ENCODE results near the gene VDR. TPM values are rescaled to one million over a fixed set of nuclear protein-coding genes. Genes with fewer than 3 reads are reported as not detected.

Gene VDR
- total RNA-seq, 2 donors from 2014 or later: 1.3 to 3.1 TPM

DNA sequence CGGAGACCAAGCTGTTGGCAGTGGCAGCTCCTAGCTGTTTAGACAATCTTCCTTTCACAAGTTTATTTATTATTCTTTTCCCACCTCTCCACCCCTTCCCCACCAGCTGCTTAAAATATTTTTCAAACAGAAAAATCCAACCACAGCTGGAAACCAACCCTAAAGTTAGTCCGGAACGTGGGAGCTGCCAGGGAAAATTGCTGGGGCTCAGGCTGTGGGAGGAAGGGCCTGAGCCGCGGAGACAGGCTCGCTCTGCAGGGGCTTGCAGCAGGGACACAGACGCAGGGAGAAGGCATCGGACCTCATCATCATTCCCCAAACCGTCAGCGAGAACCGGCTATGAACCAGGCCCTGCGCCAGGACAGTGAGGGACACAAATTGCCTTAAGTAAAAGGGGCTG is 42.5 kb upstream of the VDR start:
- no peaks in the 10 kb centered on the region for H3K36me3 ChIP-seq (replicated peaks in 1 of 2; ENCODE audit: insufficient read depth in 1 of 2, low read depth in 2 of 2)
- 82 to 87% methylated on average over 10 to 12 of the region's 12 CpGs for WGBS, 2 donors
- TF ChIP-seq POLR2A (IDR thresholded peaks at IDR 0.05): no peak
- TF ChIP-seq, protein P1, sequence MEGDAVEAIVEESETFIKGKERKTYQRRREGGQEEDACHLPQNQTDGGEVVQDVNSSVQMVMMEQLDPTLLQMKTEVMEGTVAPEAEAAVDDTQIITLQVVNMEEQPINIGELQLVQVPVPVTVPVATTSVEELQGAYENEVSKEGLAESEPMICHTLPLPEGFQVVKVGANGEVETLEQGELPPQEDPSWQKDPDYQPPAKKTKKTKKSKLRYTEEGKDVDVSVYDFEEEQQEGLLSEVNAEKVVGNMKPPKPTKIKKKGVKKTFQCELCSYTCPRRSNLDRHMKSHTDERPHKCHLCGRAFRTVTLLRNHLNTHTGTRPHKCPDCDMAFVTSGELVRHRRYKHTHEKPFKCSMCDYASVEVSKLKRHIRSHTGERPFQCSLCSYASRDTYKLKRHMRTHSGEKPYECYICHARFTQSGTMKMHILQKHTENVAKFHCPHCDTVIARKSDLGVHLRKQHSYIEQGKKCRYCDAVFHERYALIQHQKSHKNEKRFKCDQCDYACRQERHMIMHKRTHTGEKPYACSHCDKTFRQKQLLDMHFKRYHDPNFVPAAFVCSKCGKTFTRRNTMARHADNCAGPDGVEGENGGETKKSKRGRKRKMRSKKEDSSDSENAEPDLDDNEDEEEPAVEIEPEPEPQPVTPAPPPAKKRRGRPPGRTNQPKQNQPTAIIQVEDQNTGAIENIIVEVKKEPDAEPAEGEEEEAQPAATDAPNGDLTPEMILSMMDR (IDR thresholded peaks at IDR 0.05): no peak
- H3K27ac ChIP-seq: no peak overlapping the region
- no peak overlapping the region for H3K4me3 ChIP-seq
- ATAC-seq: no peak
- H3K4me1 ChIP-seq: peaks cover 7% of the 10 kb centered on the region
- H3K27me3 ChIP-seq: no peaks in the 10 kb centered on the region
- intact Hi-C loops (cut with DNase I): no loop called here
- no peak for DNase-seq
- no peaks in the 10 kb centered on the region for H3K9me3 ChIP-seq

DNA sequence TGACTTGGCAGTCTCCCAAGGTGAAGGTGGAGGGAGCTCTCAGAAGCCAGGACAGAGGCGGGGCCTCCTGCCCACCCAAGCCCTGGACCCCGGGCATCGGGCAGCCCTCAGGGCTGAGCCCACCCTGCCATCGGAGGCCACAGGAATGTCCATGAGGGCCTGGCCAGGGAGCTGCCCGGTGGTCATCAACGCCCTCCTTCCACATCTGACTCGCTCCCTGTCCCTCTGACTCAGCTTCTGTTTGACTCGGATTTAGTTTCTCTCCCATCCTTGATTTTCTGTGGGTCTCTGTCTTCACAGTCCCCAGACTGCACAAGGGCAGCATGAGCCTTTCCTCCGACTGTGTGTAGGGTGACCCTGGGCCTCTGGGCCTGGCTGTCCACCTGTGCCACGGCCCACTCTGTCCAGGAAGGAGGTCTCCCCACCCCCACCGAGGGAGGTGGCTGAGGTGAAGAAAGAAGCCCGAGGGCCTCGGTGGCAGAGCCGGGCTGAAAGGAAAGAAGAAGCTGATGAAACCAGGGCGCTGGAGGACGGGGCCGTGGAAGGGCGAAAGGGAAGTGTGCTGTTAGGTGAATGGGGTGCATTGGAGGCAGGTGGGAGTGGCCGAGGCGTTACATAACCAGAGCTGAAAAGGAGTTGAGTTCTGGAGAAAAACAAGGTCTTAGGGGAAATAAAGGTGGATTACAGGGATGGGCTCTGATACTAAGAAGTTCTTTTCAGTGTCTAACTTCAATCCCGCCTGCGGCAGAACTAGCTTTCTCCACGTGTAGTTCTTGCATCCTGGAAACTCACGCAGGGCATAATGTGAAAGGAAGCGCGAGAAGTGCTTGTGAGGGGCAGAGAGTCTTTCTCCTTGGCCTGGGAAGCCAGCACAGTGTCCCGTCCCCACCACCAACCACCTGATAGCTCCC is 41.9 kb upstream of the VDR start:
- DNase-seq (no peak), ATAC-seq (no peak)
- H3K4me3 ChIP-seq: no peak overlapping the region
- H3K36me3 ChIP-seq (replicated peaks in 1 of 2; ENCODE audit: insufficient read depth in 1 of 2, low read depth in 2 of 2): no peaks in the 10 kb centered on the region
- no peaks in the 10 kb centered on the region for H3K27me3 ChIP-seq
- WGBS, 2 donors: 62 to 75% methylated on average over 24 to 27 of the region's 27 CpGs
- no peaks in the 10 kb centered on the region for H3K9me3 ChIP-seq
- intact Hi-C loops (cut with DNase I): no loop called here
- H3K4me1 ChIP-seq: peaks cover 13% of the 10 kb centered on the region
- TF ChIP-seq, protein P1 (IDR thresholded peaks at IDR 0.05): no peak
- TF ChIP-seq POLR2A (IDR thresholded peaks at IDR 0.05): no peak
- H3K27ac ChIP-seq: no peak overlapping the region

DNA sequence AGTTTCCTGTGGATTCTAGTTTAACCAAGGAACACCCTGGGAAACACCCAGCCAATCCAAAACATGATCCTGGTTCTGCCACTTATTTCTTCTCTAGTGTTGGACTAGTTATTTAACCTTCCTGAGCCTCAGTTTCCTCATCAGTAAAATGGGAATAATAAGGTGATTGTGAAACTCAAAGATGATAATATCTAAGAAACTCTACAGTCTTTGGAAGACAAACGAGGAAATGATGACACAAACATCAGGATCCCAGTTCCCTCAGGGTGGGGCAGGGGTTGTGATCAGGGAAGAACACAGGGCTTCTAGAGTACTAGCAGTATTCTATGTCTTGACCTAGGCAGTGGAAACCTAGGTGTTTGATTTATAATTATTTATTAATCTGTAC is 40.5 kb upstream of the VDR start:
- peaks cover 13% of the 10 kb centered on the region for H3K4me1 ChIP-seq
- H3K36me3 ChIP-seq (replicated peaks in 1 of 2; ENCODE audit: insufficient read depth in 1 of 2, low read depth in 2 of 2): no peaks in the 10 kb centered on the region
- no peak for ATAC-seq

DNA sequence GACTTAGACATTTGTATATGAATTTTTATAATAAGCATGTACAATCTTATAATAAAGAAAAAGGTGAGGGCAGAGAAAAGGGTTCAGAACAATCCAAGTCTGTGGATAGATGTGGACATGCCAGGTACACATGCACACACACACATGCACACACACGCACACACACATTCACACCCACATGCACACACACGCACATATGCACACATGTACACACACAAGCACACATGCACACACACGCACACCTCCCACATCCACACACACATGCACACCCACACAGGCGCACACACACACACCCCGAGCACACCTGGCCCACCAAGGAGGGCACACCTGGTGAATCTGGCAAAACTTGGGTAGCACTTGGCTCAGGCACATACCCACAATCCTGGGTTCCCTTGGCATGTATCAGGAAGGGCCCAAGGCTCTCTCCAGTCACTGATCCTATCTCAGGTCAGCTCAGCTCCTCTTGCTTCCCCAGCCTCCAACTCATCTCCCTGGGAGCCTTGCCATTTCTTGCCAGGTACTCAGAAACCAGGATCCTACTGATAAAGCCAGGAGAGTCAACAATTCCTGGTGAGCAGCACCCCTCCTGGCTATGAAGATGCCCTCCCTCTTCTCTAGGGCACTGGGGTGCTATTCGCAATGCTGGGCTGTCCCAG is 40.0 kb upstream of the VDR start:
- H3K36me3 ChIP-seq (replicated peaks in 1 of 2; ENCODE audit: insufficient read depth in 1 of 2, low read depth in 2 of 2): no peaks in the 10 kb centered on the region
- ATAC-seq (no peak), DNase-seq (no peak)
- no peaks in the 10 kb centered on the region for H3K27me3 ChIP-seq
- intact Hi-C loops (cut with DNase I): no loop called here
- TF ChIP-seq, protein P1 (IDR thresholded peaks at IDR 0.05): no peak
- TF ChIP-seq POLR2A (IDR thresholded peaks at IDR 0.05): no peak
- 79 to 93% methylated on average over 6 of the region's 6 CpGs for WGBS, 2 donors
- H3K9me3 ChIP-seq: no peaks in the 10 kb centered on the region
- H3K4me1 ChIP-seq: peaks cover 13% of the 10 kb centered on the region
- no peak overlapping the region for H3K4me3 ChIP-seq
- no peak overlapping the region for H3K27ac ChIP-seq

More for the DNA sequence above, 40.5 kb upstream of the VDR start:
- Histone ChIP-seq H3K9me3 (no peaks in the 10 kb centered on the region), H3K27ac (no peak overlapping the region), H3K27me3 (no peaks in the 10 kb centered on the region), H3K4me3 (no peak overlapping the region)
- intact Hi-C loops (cut with DNase I): no loop called here
- no peak for TF ChIP-seq POLR2A (IDR thresholded peaks at IDR 0.05)
- TF ChIP-seq, protein P1 (IDR thresholded peaks at IDR 0.05): no peak
- WGBS, 2 donors: 39 to 58% methylated on average over 1 of the region's 1 CpG
- no peak for DNase-seq
